Keratinocyte (primary cell): Measurements from ENCODE around the gene VPS11. TPM values are rescaled to one million over a fixed set of nuclear protein-coding genes. Genes with fewer than 3 reads are reported as not detected.

Experiments used
- DNase-seq: peaks from one replicate; pipeline ENCODE4 v3.0.0-alpha.2; 2011; ENCODE audit warnings: low read depth, missing footprints, low spot score
- FAIRE-seq: peaks from 2 replicates; lab custom pipeline; 2011; peaks lifted over from hg19 to GRCh38; lab: Jason Lieb, UNC
- H2AFZ ChIP-seq: 2 replicates; pipeline ENCODE4 v1.6.0; 2012; ENCODE audit warnings: low read length, control low read depth, inconsistent platforms; ENCODE audit not compliant: control insufficient read depth
- H3K27ac ChIP-seq: 2 replicates; pipeline ENCODE4 v1.5.1; 2011; ENCODE audit warnings: low read length; ENCODE audit not compliant: control insufficient read depth, insufficient read depth
- H3K27me3 ChIP-seq: 3 replicates; pipeline ENCODE4 v1.6.0; 2011; ENCODE audit warnings: low read length; ENCODE audit not compliant: control insufficient read depth, insufficient read depth; ENCODE audit errors: extremely low read depth
- H3K36me3 ChIP-seq, 2 experiments: 2 replicates in 1 of 2; 3 replicates in 1 of 2; pipeline ENCODE4 v1.5.1; 2011; ENCODE audit warnings: low read length in 2 of 2, mild to moderate bottlenecking in 1 of 2; ENCODE audit not compliant: control insufficient read depth in 2 of 2, insufficient read depth in 2 of 2; ENCODE audit errors: extremely low read depth in 1 of 2
- H3K4me1 ChIP-seq: 3 replicates; pipeline ENCODE4 v1.5.1; 2011; ENCODE audit warnings: low read length; ENCODE audit not compliant: control insufficient read depth, insufficient read depth; ENCODE audit errors: extremely low read depth
- H3K4me2 ChIP-seq: 3 replicates; pipeline ENCODE4 v1.6.0; 2011; ENCODE audit warnings: low read depth, low read length; ENCODE audit not compliant: control insufficient read depth, insufficient read depth; ENCODE audit errors: extremely low read depth
- H3K4me3 ChIP-seq, 3 experiments: fragments of 200-600 bp in 1 of 3; sonication (generic) in 1 of 3; 2 replicates in 2 of 3; 3 replicates in 1 of 3; pipeline ENCODE4 v1.5.1; 2011 to 2016; ENCODE audit warnings: low read length in 3 of 3, mild to moderate bottlenecking in 3 of 3, control low read depth in 2 of 3, inconsistent platforms in 1 of 3, low read depth in 1 of 3, mixed read lengths in 1 of 3, mixed run types in 1 of 3, moderate library complexity in 1 of 3; ENCODE audit not compliant: control insufficient read depth in 2 of 3, insufficient read depth in 2 of 3; ENCODE audit errors: extremely low read depth in 1 of 3
- H3K79me2 ChIP-seq: 2 replicates; pipeline ENCODE4 v1.6.0; 2012; ENCODE audit warnings: low read length; ENCODE audit not compliant: control insufficient read depth, insufficient read depth
- H3K9ac ChIP-seq: 3 replicates; pipeline ENCODE4 v1.6.0; 2011; ENCODE audit warnings: low read length; ENCODE audit not compliant: control insufficient read depth, insufficient read depth; ENCODE audit errors: extremely low read depth
- H3K9me1 ChIP-seq: 3 replicates; pipeline ENCODE4 v1.6.0; 2011; ENCODE audit warnings: low read length; ENCODE audit not compliant: control insufficient read depth, insufficient read depth; ENCODE audit errors: extremely low read depth
- H3K9me3 ChIP-seq: 2 replicates; pipeline ENCODE4 v1.5.1; 2012; ENCODE audit warnings: low read depth, low read length; ENCODE audit not compliant: control insufficient read depth
- H4K20me1 ChIP-seq: 3 replicates; pipeline ENCODE4 v1.6.0; 2011; ENCODE audit warnings: low read length; ENCODE audit not compliant: control insufficient read depth, insufficient read depth; ENCODE audit errors: extremely low read depth
- EZH2 ChIP-seq: IDR thresholded peaks from one replicate; pipeline ENCODE4 v1.6.1; 2012; ENCODE audit warnings: inconsistent platforms, mild to moderate bottlenecking, low read length, moderate library complexity
- dilution Hi-C: fragments of 300-500 bp; cut with MboI; formaldehyde crosslinking; loops from one replicate; pipeline ENCODE4 v1.7.0; 2020; ENCODE audit warnings: low sequenced_read_pairs; ENCODE audit not compliant: extremely low pct_ligation_motif_present
- polyA plus RNA-seq, 5 experiments: library from polyadenylated mRNA; depleted of rRNA in 3 of 5; stranded (reverse) in 3 of 5; stranded (forward) in 1 of 5; unstranded in 1 of 5; fragments of >200 nt; gene quantifications; 1 replicate in 1 of 5; 2 replicates in 3 of 5; 3 replicates in 1 of 5; pipeline versions ENCODE4 v1.2.1 to v1.2.3, GENCODE V29; 2011 to 2012; ENCODE audit warnings: missing spikeins in 2 of 5, low read depth in 1 of 5, low replicate concordance in 1 of 5
- TF ChIP-seq, protein P1 (sequence below), 3 experiments: IDR thresholded peaks in 1 of 3; conservative IDR thresholded peaks in 1 of 3; optimal IDR thresholded peaks in 1 of 3; 2 replicates in 2 of 3; 3 replicates in 1 of 3; pipeline versions ENCODE3 to v1.5.1; 2011; ENCODE audit warnings: low read length in 3 of 3, mild to moderate bottlenecking in 3 of 3, moderate library complexity in 2 of 3, control low read depth in 1 of 3, inconsistent platforms in 1 of 3; ENCODE audit not compliant: insufficient read depth in 2 of 3; ENCODE audit errors: extremely low read depth in 1 of 3

VPS11 gene
- polyA plus RNA-seq, 1 donor (not counting 4 experiments of a cell fraction or from before 2014, with no cell fraction given): 12.1 TPM

GRCh38 chr11:119029069-119029339, 38.6 kb upstream of the VPS11 start:
- dilution Hi-C loops: no loop called here
- DNase-seq: no peak
- peaks cover 20 to 30% of the 10 kb centered on the region in 2 experiments for H3K36me3 ChIP-seq
- no peaks in the 10 kb centered on the region for H3K27me3 ChIP-seq
- H3K9me1 ChIP-seq: no peaks in the 10 kb centered on the region
- H3K4me1 ChIP-seq: peaks cover 14% of the 10 kb centered on the region
- H3K4me2 ChIP-seq: peak overlapping the region; percentile 95
- peak overlapping the region in 2 of 3 experiments; percentile 84 to 86 for H3K4me3 ChIP-seq
- no peaks in the 10 kb centered on the region for H4K20me1 ChIP-seq
- peak overlapping the region; percentile 86 for H3K9ac ChIP-seq
- H3K27ac ChIP-seq: no peak overlapping the region
- FAIRE-seq: no peak
- peaks cover 9% of the 10 kb centered on the region for H3K79me2 ChIP-seq
- H3K9me3 ChIP-seq: no peaks in the 10 kb centered on the region
- TF ChIP-seq, protein P1, sequence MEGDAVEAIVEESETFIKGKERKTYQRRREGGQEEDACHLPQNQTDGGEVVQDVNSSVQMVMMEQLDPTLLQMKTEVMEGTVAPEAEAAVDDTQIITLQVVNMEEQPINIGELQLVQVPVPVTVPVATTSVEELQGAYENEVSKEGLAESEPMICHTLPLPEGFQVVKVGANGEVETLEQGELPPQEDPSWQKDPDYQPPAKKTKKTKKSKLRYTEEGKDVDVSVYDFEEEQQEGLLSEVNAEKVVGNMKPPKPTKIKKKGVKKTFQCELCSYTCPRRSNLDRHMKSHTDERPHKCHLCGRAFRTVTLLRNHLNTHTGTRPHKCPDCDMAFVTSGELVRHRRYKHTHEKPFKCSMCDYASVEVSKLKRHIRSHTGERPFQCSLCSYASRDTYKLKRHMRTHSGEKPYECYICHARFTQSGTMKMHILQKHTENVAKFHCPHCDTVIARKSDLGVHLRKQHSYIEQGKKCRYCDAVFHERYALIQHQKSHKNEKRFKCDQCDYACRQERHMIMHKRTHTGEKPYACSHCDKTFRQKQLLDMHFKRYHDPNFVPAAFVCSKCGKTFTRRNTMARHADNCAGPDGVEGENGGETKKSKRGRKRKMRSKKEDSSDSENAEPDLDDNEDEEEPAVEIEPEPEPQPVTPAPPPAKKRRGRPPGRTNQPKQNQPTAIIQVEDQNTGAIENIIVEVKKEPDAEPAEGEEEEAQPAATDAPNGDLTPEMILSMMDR (optimal IDR thresholded peaks at IDR 0.05 in 1 of 3, IDR thresholded peaks at IDR 0.05 in 1 of 3, conservative IDR thresholded peaks at IDR 0.05 in 1 of 3; ENCODE audit: extremely low read depth in 1 of 3, insufficient read depth in 2 of 3, low read length in 3 of 3): no peak
- TF ChIP-seq EZH2: no peak
- peak overlapping the region; percentile 66 for H2AFZ ChIP-seq

DNA sequence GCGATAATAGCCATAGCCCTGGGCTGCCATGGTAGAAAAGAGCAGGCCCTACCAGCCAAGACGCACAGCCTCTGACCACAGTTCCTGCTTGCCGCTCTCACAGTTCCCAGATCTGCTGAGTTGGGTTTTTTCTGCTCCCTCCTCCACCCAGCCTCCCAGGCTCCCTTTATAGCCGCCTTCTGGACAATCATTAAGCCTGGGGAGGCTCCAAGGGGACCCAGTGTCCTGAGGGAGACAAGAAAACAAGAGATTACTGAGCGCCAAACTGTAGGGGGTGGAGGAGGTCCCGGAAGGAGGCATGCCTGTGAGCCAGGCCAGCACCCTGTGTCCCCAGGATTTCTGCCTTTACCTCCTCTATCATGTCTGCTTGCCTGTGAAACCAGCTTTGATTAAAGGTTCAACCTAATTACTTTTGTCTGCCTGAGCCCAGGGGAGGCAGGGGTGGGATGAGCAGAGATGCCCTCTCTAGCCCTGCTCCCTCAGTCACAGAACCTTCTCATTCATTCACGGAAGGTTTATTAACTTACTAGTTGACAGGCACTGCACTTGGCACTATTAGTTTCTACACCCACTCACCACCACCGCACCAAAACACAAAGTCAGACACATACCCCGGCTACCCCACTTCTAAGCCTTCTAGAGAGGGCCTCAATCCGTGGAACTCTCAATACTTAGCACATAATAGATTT, 38.1 kb upstream of the VPS11 start:
- Histone ChIP-seq H2AFZ (peak overlapping the region; percentile 66), H3K79me2 (peaks cover 9% of the 10 kb centered on the region), H3K27ac (peak overlapping the region; percentile 78), H4K20me1 (no peaks in the 10 kb centered on the region), H3K4me3 (peak overlapping the region; percentile 54 to 86 (median 84)), H3K4me2 (peak overlapping the region; percentile 95), H3K9me1 (no peaks in the 10 kb centered on the region), H3K9ac (peak overlapping the region; percentile 86), H3K36me3 (peaks cover 18 to 25% of the 10 kb centered on the region in 2 experiments), H3K27me3 (no peaks in the 10 kb centered on the region), H3K9me3 (no peaks in the 10 kb centered on the region), H3K4me1 (peaks cover 14% of the 10 kb centered on the region)
- dilution Hi-C loops: no loop called here
- DNase-seq (no peak), FAIRE-seq (no peak)
- no peak for TF ChIP-seq EZH2
- TF ChIP-seq, protein P1 (optimal IDR thresholded peaks at IDR 0.05 in 1 of 3, IDR thresholded peaks at IDR 0.05 in 1 of 3, conservative IDR thresholded peaks at IDR 0.05 in 1 of 3; ENCODE audit: extremely low read depth in 1 of 3, insufficient read depth in 2 of 3, low read length in 3 of 3): no peak
